Gastroesophageal sphincter (tissue), 3 donors: Measurements from ENCODE around the gene CYP1B1.

Experiments used
- CTCF ChIP-seq, 4 experiments: fragments of 200-600 bp in 2 of 4; fragments of 450-650 bp in 2 of 4; sonication (generic) in 1 of 4; IDR thresholded peaks; one replicate each; pipeline ENCODE4 v1.5.1; 2017 to 2019; ENCODE audit warnings: antibody characterized with exemption in 4 of 4, mild to moderate bottlenecking in 2 of 4, moderate library complexity in 2 of 4
- POLR2A ChIP-seq, 2 donors: fragments of 450-650 bp; IDR thresholded peaks; one replicate each; pipeline ENCODE4 v1.6.1; 2017; ENCODE audit warnings: antibody characterized with exemption in 2 of 2, mild to moderate bottlenecking in 2 of 2, moderate library complexity in 1 of 2
- POLR2AphosphoS5 ChIP-seq: sonication (generic); formaldehyde crosslinking; IDR thresholded peaks from one replicate; pipeline ENCODE4 v1.6.1; 2017; ENCODE audit warnings: antibody characterized with exemption

DNA sequence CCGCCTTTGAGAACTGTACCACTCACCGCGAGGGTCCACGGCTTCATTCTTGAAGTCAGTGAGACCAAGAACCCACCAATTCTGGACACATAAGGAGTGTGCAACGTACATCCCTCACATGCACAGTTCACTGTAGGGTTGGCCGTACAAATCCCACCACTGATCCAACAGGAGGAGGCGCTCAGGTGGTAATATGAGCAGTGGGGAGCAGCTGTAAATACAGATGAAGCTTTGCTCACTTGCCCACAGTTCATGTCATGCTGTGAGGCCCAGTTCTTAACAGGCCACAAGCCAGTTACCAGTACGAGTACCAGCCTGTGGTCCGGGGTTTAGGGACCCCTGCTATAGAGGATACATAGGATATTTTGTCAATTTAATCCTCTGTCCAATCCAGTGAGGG lies 54.4 kb downstream of the CYP1B1 start:
- TF ChIP-seq CTCF (IDR thresholded peaks at IDR 0.05): no peak
- no peak for TF ChIP-seq POLR2A (IDR thresholded peaks at IDR 0.05)
- no peak for TF ChIP-seq POLR2AphosphoS5
